GM12872 (cell line): ENCODE measurements around the gene RTN4.

Source experiments
- CTCF ChIP-seq: IDR thresholded peaks from 3 replicates; pipeline ENCODE4 v1.5.1; 2011; ENCODE audit warnings: low read depth, mild to moderate bottlenecking, low read length, moderate library complexity; ENCODE audit not compliant: insufficient read depth

RTN4 gene

GRCh38 chr2:54949431-54949830 is 100.8 kb downstream of the RTN4 start:
- no peak for TF ChIP-seq CTCF

- no peak for TF ChIP-seq CTCF
These were observed 102.1 kb downstream of the RTN4 start for GRCh38 chr2:54948120-54948519.

GRCh38 chr2:54947646-54948045 is 102.6 kb downstream of the RTN4 start:
- no peak for TF ChIP-seq CTCF

GRCh38 chr2:54947136-54947535 is 103.1 kb downstream of the RTN4 start:
- no peak for TF ChIP-seq CTCF

GRCh38 chr2:54946220-54946805 is 103.9 kb downstream of the RTN4 start:
- no peak for TF ChIP-seq CTCF

- no peak for TF ChIP-seq CTCF
These were observed 104.6 kb downstream of the RTN4 start for GRCh38 chr2:54945391-54946219.

- TF ChIP-seq CTCF = no peak
These were observed 105.4 kb downstream of the RTN4 start for GRCh38 chr2:54944724-54945326.
